GM12874 (cell line): ENCODE results near the gene FOXO1.

ENCODE experiments used
- TF ChIP-seq, protein P1 (sequence below): IDR thresholded peaks from 2 replicates; pipeline ENCODE4 v1.5.1; 2011; ENCODE audit warnings: low read depth, mild to moderate bottlenecking, control low read depth, low read length, moderate library complexity; ENCODE audit not compliant: insufficient read depth

Gene FOXO1

DNA sequence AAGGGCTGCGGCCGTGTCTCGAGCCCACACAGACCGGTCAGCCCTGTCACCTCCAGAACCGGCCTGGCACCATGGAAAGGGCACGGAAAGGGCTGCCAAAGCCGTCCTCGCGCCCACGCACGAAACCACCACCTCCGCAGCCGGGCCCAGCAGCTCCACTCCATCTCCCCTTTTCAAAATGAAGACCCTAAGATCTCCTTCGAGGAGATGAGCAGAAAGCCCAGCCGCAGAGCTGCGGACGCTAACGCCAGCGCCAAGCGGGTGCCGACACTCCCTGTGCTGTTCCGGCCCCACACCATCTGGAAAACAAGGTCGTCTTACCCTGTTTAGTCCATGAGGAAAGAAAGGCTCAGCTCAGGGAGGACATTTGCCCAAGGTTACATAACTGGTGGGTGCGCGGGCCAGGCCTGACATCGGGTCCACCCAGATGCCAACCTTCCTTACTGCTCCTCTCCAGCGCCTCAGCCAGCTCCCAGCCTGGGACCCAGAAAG lies 131.1 kb downstream of the FOXO1 start:
- TF ChIP-seq, protein P1, sequence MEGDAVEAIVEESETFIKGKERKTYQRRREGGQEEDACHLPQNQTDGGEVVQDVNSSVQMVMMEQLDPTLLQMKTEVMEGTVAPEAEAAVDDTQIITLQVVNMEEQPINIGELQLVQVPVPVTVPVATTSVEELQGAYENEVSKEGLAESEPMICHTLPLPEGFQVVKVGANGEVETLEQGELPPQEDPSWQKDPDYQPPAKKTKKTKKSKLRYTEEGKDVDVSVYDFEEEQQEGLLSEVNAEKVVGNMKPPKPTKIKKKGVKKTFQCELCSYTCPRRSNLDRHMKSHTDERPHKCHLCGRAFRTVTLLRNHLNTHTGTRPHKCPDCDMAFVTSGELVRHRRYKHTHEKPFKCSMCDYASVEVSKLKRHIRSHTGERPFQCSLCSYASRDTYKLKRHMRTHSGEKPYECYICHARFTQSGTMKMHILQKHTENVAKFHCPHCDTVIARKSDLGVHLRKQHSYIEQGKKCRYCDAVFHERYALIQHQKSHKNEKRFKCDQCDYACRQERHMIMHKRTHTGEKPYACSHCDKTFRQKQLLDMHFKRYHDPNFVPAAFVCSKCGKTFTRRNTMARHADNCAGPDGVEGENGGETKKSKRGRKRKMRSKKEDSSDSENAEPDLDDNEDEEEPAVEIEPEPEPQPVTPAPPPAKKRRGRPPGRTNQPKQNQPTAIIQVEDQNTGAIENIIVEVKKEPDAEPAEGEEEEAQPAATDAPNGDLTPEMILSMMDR: no peak

DNA sequence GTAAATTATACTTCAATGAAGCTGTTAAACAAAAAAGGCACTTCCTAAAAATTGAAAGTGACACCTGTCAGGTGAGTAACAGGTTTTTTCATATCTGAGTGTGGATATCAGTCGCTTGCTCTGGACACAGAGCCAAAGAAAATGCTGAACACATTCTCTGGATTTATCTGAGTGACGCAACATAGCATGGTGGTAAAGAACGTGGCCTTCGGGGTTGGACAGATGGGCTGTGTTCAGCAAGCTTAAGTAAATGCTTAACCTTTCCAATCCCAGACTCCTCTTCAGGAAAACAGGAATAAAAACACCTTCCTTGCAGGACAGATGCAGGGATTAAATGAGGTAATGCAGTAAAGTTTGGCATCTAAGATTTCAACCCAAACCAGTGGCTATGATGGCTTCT lies 132.0 kb downstream of the FOXO1 start:
- TF ChIP-seq, protein P1: no peak

DNA sequence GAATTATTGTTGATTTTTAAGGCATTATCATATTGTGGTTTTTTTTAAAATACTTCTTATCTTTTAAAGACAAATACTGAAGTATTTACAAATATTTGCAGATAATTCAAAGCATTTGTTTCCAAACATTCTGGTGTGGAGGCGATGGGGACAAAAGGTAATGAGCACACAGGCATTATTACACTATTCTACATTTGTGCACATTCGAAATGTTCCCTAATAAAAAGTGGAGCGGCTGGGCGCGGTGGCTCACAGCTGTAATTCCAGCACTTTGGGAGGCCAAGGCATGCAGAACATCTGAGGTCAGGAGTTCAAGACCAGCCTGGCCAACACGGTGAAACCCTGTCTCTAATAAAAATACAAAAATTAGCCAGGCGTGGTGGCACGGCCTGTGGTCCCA lies 133.4 kb downstream of the FOXO1 start:
- TF ChIP-seq, protein P1: no peak

DNA sequence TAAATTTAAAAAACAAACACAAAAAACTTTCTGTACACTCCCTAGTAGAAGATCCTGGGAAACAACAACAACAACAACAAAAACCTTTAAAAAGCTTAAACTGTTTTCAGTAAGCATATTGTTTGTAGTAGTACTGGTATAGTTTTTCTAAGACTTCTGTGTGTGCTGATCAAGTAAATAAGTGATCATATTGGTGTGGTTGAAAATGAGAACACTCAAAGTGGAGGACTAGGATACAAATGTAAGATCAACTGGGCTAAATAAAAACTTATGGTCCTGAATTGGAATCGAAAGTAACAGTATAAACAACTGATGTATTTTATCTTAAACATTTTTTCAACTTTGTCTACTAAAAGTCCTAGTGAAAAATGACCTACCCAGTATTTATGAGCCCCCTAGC lies 135.5 kb downstream of the FOXO1 start:
- TF ChIP-seq, protein P1: no peak

DNA sequence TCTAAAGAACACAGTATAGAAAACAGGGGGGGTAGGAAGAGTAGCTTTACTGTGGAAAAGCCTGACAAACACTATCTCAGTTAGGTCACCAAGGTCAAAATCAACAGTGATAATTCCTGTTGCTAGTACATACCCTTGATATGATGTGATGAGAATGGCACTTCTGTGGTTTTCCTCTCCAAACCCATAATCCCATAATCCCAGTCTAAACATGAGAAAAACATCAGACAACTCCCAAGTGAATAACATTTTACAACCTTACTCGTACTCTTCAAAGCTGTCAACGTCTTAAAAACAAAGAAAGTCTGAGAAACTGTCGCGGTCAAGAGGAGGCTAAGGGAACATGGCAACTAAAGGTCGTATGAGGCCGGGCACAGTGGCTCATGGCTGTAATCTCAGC lies 137.6 kb downstream of the FOXO1 start:
- TF ChIP-seq, protein P1: no peak

DNA sequence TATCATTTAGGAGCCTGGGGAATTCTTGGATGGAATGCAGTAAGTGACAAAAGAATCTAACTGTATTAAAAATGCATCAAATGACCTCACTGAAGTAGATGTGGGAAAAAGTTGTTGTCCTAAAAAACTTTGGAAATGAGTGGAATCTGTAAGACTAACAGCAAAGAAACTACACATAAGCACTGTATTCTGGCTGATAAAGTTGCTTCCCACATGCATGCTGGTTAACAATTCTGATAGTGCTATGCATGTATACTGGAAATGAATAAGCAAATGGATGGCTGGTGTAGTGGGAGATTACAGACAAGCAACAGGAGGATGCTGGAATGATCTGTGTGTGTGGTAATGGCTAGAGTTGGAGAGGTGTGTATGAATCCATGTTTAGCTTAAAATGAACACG lies 138.5 kb downstream of the FOXO1 start:
- TF ChIP-seq, protein P1: no peak

DNA sequence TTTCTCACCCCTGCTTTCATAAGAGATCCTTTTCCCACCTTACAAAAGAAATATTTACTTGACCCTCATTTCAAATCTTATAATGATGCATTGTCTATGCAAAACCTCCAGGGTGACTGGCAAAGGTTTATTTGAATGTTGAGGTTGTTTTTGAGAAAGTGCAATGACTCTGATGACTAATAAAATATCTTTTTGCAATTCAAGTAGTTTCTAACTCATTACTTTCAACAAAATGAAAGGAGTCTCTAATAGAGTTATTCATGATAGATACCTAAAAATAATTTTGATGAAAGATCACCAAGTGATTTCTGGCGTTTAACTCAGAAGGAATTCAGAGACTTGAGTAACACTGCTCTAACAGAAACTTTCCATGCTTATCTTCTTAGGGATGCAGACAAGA lies 144.2 kb downstream of the FOXO1 start:
- TF ChIP-seq, protein P1: no peak
